Keratinocyte (primary cell): ENCODE data around the gene MYBPC2. TPM values are rescaled to one million over a fixed set of nuclear protein-coding genes. Genes with fewer than 3 reads are reported as not detected.

ENCODE experiments used
- DNase-seq: peaks from one replicate; pipeline ENCODE4 v3.0.0-alpha.2; 2011; ENCODE audit warnings: low read depth, missing footprints, low spot score
- FAIRE-seq: peaks from 2 replicates; lab custom pipeline; 2011; peaks lifted over from hg19 to GRCh38; lab: Jason Lieb, UNC
- H2AFZ ChIP-seq: 2 replicates; pipeline ENCODE4 v1.6.0; 2012; ENCODE audit warnings: low read length, control low read depth, inconsistent platforms; ENCODE audit not compliant: control insufficient read depth
- H3K27ac ChIP-seq: 2 replicates; pipeline ENCODE4 v1.5.1; 2011; ENCODE audit warnings: low read length; ENCODE audit not compliant: control insufficient read depth, insufficient read depth
- H3K27me3 ChIP-seq: 3 replicates; pipeline ENCODE4 v1.6.0; 2011; ENCODE audit warnings: low read length; ENCODE audit not compliant: control insufficient read depth, insufficient read depth; ENCODE audit errors: extremely low read depth
- H3K36me3 ChIP-seq, 2 experiments: 2 replicates in 1 of 2; 3 replicates in 1 of 2; pipeline ENCODE4 v1.5.1; 2011; ENCODE audit warnings: low read length in 2 of 2, mild to moderate bottlenecking in 1 of 2; ENCODE audit not compliant: control insufficient read depth in 2 of 2, insufficient read depth in 2 of 2; ENCODE audit errors: extremely low read depth in 1 of 2
- H3K4me1 ChIP-seq: 3 replicates; pipeline ENCODE4 v1.5.1; 2011; ENCODE audit warnings: low read length; ENCODE audit not compliant: control insufficient read depth, insufficient read depth; ENCODE audit errors: extremely low read depth
- H3K4me2 ChIP-seq: 3 replicates; pipeline ENCODE4 v1.6.0; 2011; ENCODE audit warnings: low read depth, low read length; ENCODE audit not compliant: control insufficient read depth, insufficient read depth; ENCODE audit errors: extremely low read depth
- H3K4me3 ChIP-seq, 3 experiments: fragments of 200-600 bp in 1 of 3; sonication (generic) in 1 of 3; 2 replicates in 2 of 3; 3 replicates in 1 of 3; pipeline ENCODE4 v1.5.1; 2011 to 2016; ENCODE audit warnings: low read length in 3 of 3, mild to moderate bottlenecking in 3 of 3, control low read depth in 2 of 3, inconsistent platforms in 1 of 3, low read depth in 1 of 3, mixed read lengths in 1 of 3, mixed run types in 1 of 3, moderate library complexity in 1 of 3; ENCODE audit not compliant: control insufficient read depth in 2 of 3, insufficient read depth in 2 of 3; ENCODE audit errors: extremely low read depth in 1 of 3
- H3K79me2 ChIP-seq: 2 replicates; pipeline ENCODE4 v1.6.0; 2012; ENCODE audit warnings: low read length; ENCODE audit not compliant: control insufficient read depth, insufficient read depth
- H3K9ac ChIP-seq: 3 replicates; pipeline ENCODE4 v1.6.0; 2011; ENCODE audit warnings: low read length; ENCODE audit not compliant: control insufficient read depth, insufficient read depth; ENCODE audit errors: extremely low read depth
- H3K9me1 ChIP-seq: 3 replicates; pipeline ENCODE4 v1.6.0; 2011; ENCODE audit warnings: low read length; ENCODE audit not compliant: control insufficient read depth, insufficient read depth; ENCODE audit errors: extremely low read depth
- H3K9me3 ChIP-seq: 2 replicates; pipeline ENCODE4 v1.5.1; 2012; ENCODE audit warnings: low read depth, low read length; ENCODE audit not compliant: control insufficient read depth
- H4K20me1 ChIP-seq: 3 replicates; pipeline ENCODE4 v1.6.0; 2011; ENCODE audit warnings: low read length; ENCODE audit not compliant: control insufficient read depth, insufficient read depth; ENCODE audit errors: extremely low read depth
- CTCF ChIP-seq, 3 experiments: IDR thresholded peaks in 1 of 3; conservative IDR thresholded peaks in 1 of 3; optimal IDR thresholded peaks in 1 of 3; 2 replicates in 2 of 3; 3 replicates in 1 of 3; pipeline versions ENCODE3 to v1.5.1; 2011; ENCODE audit warnings: low read length in 3 of 3, mild to moderate bottlenecking in 3 of 3, moderate library complexity in 2 of 3, control low read depth in 1 of 3, inconsistent platforms in 1 of 3; ENCODE audit not compliant: insufficient read depth in 2 of 3; ENCODE audit errors: extremely low read depth in 1 of 3
- EZH2 ChIP-seq: IDR thresholded peaks from one replicate; pipeline ENCODE4 v1.6.1; 2012; ENCODE audit warnings: inconsistent platforms, mild to moderate bottlenecking, low read length, moderate library complexity
- dilution Hi-C: fragments of 300-500 bp; cut with MboI; formaldehyde crosslinking; loops from one replicate; pipeline ENCODE4 v1.7.0; 2020; ENCODE audit warnings: low sequenced_read_pairs; ENCODE audit not compliant: extremely low pct_ligation_motif_present
- polyA plus RNA-seq, 5 experiments: library from polyadenylated mRNA; depleted of rRNA in 3 of 5; stranded (reverse) in 3 of 5; stranded (forward) in 1 of 5; unstranded in 1 of 5; fragments of >200 nt; gene quantifications; 1 replicate in 1 of 5; 2 replicates in 3 of 5; 3 replicates in 1 of 5; pipeline versions ENCODE4 v1.2.1 to v1.2.3, GENCODE V29; 2011 to 2012; ENCODE audit warnings: missing spikeins in 2 of 5, low read depth in 1 of 5, low replicate concordance in 1 of 5

The MYBPC2 gene
- polyA plus RNA-seq, 1 donor (not counting 4 experiments of a cell fraction or from before 2014, with no cell fraction given), result not detected

- Histone ChIP-seq H3K4me3 (peak within 1 kb of the TSS; percentile 68 to 94 (median 91)), H3K79me2 (peaks cover 5% of the 10 kb centered on the region), H3K27me3 (peaks cover 4% of the 10 kb centered on the region), H4K20me1 (no peaks in the 10 kb centered on the region), H3K36me3 (no peaks in the 10 kb centered on the region), H2AFZ (peak within 1 kb of the TSS; percentile 94), H3K9me1 (no peaks in the 10 kb centered on the region), H3K9me3 (no peaks in the 10 kb centered on the region), H3K9ac (peak within 1 kb of the TSS; percentile 81), H3K4me2 (peak within 1 kb of the TSS; percentile 91), H3K4me1 (peaks cover 4% of the 10 kb centered on the region), H3K27ac (peak within 1 kb of the TSS; percentile 68)
- TF ChIP-seq CTCF (optimal IDR thresholded peaks at IDR 0.05 in 1 of 3, IDR thresholded peaks at IDR 0.05 in 1 of 3, conservative IDR thresholded peaks at IDR 0.05 in 1 of 3; ENCODE audit: extremely low read depth in 1 of 3, insufficient read depth in 2 of 3, low read length in 3 of 3) (no peak), EZH2 (no peak)
- dilution Hi-C loops, result no loop called here
- FAIRE-seq (peak; percentile 75), DNase-seq (peak; percentile 95)
Observed at GRCh38 chr19:50511069-50511822, 78.6 kb downstream of the MYBPC2 start, which contains the start of gene JOSD2. JOSD2 (minus strand) TSS chr19:50511191; CDS start chr19:50510431, 760 bp downstream.

- peak overlapping the region; percentile 81 for H3K9ac ChIP-seq
- peaks cover 4% of the 10 kb centered on the region for H3K4me1 ChIP-seq
- no peaks in the 10 kb centered on the region for H3K9me3 ChIP-seq
- no peak for DNase-seq
- H3K9me1 ChIP-seq, result no peaks in the 10 kb centered on the region
- dilution Hi-C loops, result no loop called here
- peaks cover 8% of the 10 kb centered on the region for H3K27me3 ChIP-seq
- H3K27ac ChIP-seq, result peak overlapping the region; percentile 52
- no peak overlapping the region for H2AFZ ChIP-seq
- no peaks in the 10 kb centered on the region for H3K36me3 ChIP-seq
- peak overlapping the region; percentile 68 to 94 (median 91) for H3K4me3 ChIP-seq
- H4K20me1 ChIP-seq, result no peaks in the 10 kb centered on the region
- H3K4me2 ChIP-seq, result peak overlapping the region; percentile 74
- H3K79me2 ChIP-seq, result peaks cover 5% of the 10 kb centered on the region
- TF ChIP-seq CTCF (optimal IDR thresholded peaks at IDR 0.05 in 1 of 3, IDR thresholded peaks at IDR 0.05 in 1 of 3, conservative IDR thresholded peaks at IDR 0.05 in 1 of 3; ENCODE audit: extremely low read depth in 1 of 3, insufficient read depth in 2 of 3, low read length in 3 of 3) (no peak), EZH2 (no peak)
- FAIRE-seq, result no peak
Observed at GRCh38 chr19:50512112-50512998, 79.7 kb downstream of the MYBPC2 start.
